Measurements from ENCODE around the gene GIMAP6. TPM values are rescaled to one million over a fixed set of nuclear protein-coding genes. Genes with fewer than 3 reads are reported as not detected.
"Not testable (repeated sequence)": the region's sequence is repeated elsewhere in the genome, so short reads cannot be mapped to it uniquely, and the experiment has no call there.

The GIMAP6 gene
- 10 to 100 TPM; 16.6 to 18.1 (median 18.0) TPM for polyA plus RNA-seq (ENCODE audit: insufficient read length in 3 of 3)

- no peak for DNase-seq (ENCODE audit: low read depth in 3 of 3, low spot score in 2 of 3)
Observed at GRCh38 chr7:150631866-150632864, at the start of gene GIMAP6. Gene GIMAP6, minus strand, starts transcription at chr7:150632385. Its CDS starts 2,243 bp downstream, at chr7:150630142.

GRCh38 chr7:150680364-150680763 lies 48.2 kb upstream of the GIMAP6 start:
- DNase-seq (ENCODE audit: low read depth in 3 of 3, low spot score in 2 of 3) = not testable (repeated sequence)

- not testable (repeated sequence) for DNase-seq (ENCODE audit: low read depth in 3 of 3, low spot score in 2 of 3)
Observed at GRCh38 chr7:150678601-150679000, 46.4 kb upstream of the GIMAP6 start.

- DNase-seq (ENCODE audit: low read depth in 3 of 3, low spot score in 2 of 3) = not testable (repeated sequence)
Observed at GRCh38 chr7:150676854-150677253, 44.7 kb upstream of the GIMAP6 start.

- not testable (repeated sequence) for DNase-seq (ENCODE audit: low read depth in 3 of 3, low spot score in 2 of 3)
Observed at GRCh38 chr7:150676276-150676675, 44.1 kb upstream of the GIMAP6 start.

GRCh38 chr7:150675714-150676113 lies 43.5 kb upstream of the GIMAP6 start:
- no peak for DNase-seq (ENCODE audit: low read depth in 3 of 3, low spot score in 2 of 3)

GRCh38 chr7:150671798-150672585 lies 39.8 kb upstream of the GIMAP6 start:
- not testable (repeated sequence) for DNase-seq (ENCODE audit: low read depth in 3 of 3, low spot score in 2 of 3)

GRCh38 chr7:150668977-150669376 lies 36.8 kb upstream of the GIMAP6 start:
- DNase-seq (ENCODE audit: low read depth in 3 of 3, low spot score in 2 of 3) = no peak

- DNase-seq (ENCODE audit: low read depth in 3 of 3, low spot score in 2 of 3) = no peak
Observed at GRCh38 chr7:150668472-150668911, 36.3 kb upstream of the GIMAP6 start.

GRCh38 chr7:150666412-150666811 lies 34.2 kb upstream of the GIMAP6 start:
- no peak for DNase-seq (ENCODE audit: low read depth in 3 of 3, low spot score in 2 of 3)

- no peak for DNase-seq (ENCODE audit: low read depth in 3 of 3, low spot score in 2 of 3)
Observed at GRCh38 chr7:150665896-150666295, 33.7 kb upstream of the GIMAP6 start.

GRCh38 chr7:150665089-150665748 lies 33.0 kb upstream of the GIMAP6 start:
- DNase-seq (ENCODE audit: low read depth in 3 of 3, low spot score in 2 of 3) = no peak

- no peak for DNase-seq (ENCODE audit: low read depth in 3 of 3, low spot score in 2 of 3)
Observed at GRCh38 chr7:150663802-150664494, 31.8 kb upstream of the GIMAP6 start.

- not testable (repeated sequence) for DNase-seq (ENCODE audit: low read depth in 3 of 3, low spot score in 2 of 3)
Observed at GRCh38 chr7:150662821-150663220, 30.6 kb upstream of the GIMAP6 start.

GRCh38 chr7:150660939-150661613 lies 28.9 kb upstream of the GIMAP6 start:
- no peak for DNase-seq (ENCODE audit: low read depth in 3 of 3, low spot score in 2 of 3)

- no peak for DNase-seq (ENCODE audit: low read depth in 3 of 3, low spot score in 2 of 3)
Observed at GRCh38 chr7:150657526-150657925, 25.3 kb upstream of the GIMAP6 start.

GRCh38 chr7:150656047-150656446 lies 23.9 kb upstream of the GIMAP6 start:
- no peak for DNase-seq (ENCODE audit: low read depth in 3 of 3, low spot score in 2 of 3)

- DNase-seq (ENCODE audit: low read depth in 3 of 3, low spot score in 2 of 3) = no peak
Observed at GRCh38 chr7:150654692-150655091, 22.5 kb upstream of the GIMAP6 start.

GRCh38 chr7:150649080-150649385 lies 16.8 kb upstream of the GIMAP6 start:
- no peak for DNase-seq (ENCODE audit: low read depth in 3 of 3, low spot score in 2 of 3)
